GM12865 (cell line): ENCODE measurements around the gene DCLRE1A.
"Not testable (repeated sequence)": the region's sequence is repeated elsewhere in the genome, so short reads cannot be mapped to it uniquely, and the experiment has no call there.

Experiments used
- DNase-seq: peaks from one replicate; pipeline ENCODE4 v3.0.0; 2010; ENCODE audit warnings: low read depth
- H3K4me3 ChIP-seq: 2 replicates; pipeline ENCODE4 v1.5.1; 2011; ENCODE audit warnings: mild to moderate bottlenecking, low read depth, low read length, control low read depth
- TF ChIP-seq, protein P1 (sequence below): IDR thresholded peaks from 2 replicates; pipeline ENCODE4 v1.5.1; 2011; ENCODE audit warnings: low read length, control low read depth, low read depth, inconsistent platforms; ENCODE audit not compliant: insufficient read depth; ENCODE audit errors: missing control alignments

The DCLRE1A gene

DNA sequence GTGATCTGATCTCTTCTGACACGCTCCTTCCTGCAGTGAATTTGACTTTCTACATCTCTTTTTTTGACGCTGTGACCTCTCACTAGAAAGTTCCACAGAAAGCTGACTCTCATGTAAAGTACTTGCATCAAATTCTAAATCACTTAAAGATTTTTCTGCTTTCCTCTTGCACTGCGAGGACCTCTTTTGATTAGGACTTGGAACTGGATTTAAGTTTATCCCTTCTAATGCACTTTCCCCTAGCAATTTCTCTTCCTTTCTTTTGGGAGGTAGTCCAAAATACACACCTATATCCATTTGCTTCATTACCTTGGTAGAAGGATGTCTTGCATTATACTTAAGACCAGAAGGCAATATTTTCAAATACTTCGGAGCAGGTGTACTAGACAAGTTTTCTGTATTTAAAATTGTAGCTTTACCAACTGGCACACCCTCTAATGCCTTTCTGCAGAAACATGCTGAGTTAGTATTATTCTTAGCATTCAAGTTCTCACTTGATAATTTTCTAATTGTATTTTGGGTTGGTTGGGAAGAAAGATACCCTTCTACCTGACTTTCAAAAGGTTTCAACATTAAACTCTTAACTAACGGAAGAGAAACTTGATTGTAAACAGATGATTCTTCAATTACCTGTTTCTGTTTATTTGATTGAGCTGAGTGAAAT, 4.6 kb downstream of the DCLRE1A start:
- DNase-seq = no peak
- TF ChIP-seq, protein P1, sequence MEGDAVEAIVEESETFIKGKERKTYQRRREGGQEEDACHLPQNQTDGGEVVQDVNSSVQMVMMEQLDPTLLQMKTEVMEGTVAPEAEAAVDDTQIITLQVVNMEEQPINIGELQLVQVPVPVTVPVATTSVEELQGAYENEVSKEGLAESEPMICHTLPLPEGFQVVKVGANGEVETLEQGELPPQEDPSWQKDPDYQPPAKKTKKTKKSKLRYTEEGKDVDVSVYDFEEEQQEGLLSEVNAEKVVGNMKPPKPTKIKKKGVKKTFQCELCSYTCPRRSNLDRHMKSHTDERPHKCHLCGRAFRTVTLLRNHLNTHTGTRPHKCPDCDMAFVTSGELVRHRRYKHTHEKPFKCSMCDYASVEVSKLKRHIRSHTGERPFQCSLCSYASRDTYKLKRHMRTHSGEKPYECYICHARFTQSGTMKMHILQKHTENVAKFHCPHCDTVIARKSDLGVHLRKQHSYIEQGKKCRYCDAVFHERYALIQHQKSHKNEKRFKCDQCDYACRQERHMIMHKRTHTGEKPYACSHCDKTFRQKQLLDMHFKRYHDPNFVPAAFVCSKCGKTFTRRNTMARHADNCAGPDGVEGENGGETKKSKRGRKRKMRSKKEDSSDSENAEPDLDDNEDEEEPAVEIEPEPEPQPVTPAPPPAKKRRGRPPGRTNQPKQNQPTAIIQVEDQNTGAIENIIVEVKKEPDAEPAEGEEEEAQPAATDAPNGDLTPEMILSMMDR = no peak
- H3K4me3 ChIP-seq = no peak overlapping the region

DNA sequence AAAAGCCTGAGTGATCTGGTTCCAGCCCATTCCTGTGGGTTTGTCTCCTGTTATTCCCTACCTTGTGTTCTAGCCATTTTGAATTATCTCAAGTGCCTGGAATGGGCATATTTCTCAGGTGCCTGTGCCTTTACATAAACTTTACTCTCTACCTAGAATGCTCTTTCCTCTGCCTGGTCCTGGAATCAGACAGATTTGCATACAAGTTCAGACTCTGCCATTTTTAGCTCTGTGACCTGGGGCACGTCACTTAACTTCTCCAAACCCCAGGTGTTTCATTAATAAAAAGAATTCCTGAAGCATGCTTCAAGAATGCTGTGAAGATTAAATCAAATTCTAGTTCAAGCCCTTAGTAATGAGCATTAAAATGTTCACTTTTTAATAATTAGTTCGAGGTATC, 7.8 kb downstream of the DCLRE1A start:
- DNase-seq = no peak
- TF ChIP-seq, protein P1 = no peak
- H3K4me3 ChIP-seq = no peak overlapping the region

DNA sequence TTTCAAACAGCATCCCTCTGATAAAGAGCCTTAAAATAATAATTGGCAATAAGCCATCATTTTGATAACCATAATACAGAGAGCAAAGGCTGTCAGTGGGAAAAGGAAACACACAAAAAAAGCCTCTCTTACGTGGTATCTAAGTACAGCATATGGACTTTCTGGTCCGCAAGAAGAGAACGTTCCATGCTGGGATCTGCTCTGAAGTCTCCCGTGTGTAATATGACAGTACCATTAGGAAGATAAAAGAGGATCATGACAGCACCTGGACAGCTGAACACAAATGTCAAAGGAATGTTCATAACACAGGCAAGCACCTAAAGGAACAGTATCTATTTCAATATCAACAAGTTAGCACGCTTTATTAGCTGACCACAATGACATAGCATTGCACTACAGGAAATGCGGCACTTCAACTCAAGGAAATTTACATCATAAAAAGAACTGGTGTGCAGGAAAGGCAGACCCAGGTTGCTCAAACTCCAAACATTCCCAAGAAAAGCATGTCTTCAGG, 9.9 kb downstream of the DCLRE1A start:
- no peak overlapping the region for H3K4me3 ChIP-seq
- TF ChIP-seq, protein P1 = no peak
- no peak for DNase-seq

- TF ChIP-seq, protein P1 = no peak
- no peak for DNase-seq
- H3K4me3 ChIP-seq = no peak overlapping the region
Measured at GRCh38 chr10:113842171-113842570, 11.7 kb downstream of the DCLRE1A start.

GRCh38 chr10:113828567-113828966, 25.3 kb downstream of the DCLRE1A start:
- not testable (repeated sequence) for DNase-seq, H3K4me3 ChIP-seq

DNA sequence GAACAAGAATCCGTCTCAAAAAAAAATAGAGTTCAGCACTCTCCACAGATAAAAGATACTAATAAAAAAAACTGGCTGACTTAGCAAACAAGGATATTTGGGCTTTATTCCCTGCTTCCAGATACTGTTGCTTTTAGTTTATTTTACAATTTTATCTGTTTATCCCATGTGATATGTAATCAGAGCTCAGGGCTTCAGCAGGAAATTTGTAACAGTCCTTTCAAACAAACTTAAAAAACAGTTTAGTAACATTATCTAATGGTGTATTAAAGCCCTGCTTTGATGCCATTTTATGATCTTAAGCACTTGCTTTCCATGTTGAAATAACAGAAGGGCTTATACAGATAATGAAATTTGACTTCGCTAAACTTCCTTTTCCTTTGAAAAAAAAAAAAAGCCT, 28.1 kb downstream of the DCLRE1A start:
- no peak for DNase-seq
- TF ChIP-seq, protein P1 = no peak
- H3K4me3 ChIP-seq = no peak overlapping the region

DNA sequence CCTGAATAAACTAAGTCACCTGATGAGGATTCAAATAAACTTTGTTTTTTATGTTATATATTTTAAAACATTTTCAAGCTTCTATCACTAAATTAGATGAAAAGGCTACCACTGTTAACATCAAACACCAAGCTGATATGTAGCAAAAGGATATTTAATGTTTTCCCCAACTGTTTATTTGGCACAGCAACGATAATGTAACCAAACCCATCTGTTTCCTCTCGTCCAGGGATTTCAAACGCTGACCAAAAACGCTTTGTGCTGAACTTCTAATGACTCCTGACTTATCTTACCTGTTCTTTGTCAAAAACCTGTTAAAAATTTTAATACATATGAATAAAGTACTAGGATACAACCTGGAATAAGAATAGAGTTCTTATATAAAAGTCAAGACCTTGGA, 30.5 kb downstream of the DCLRE1A start:
- H3K4me3 ChIP-seq = no peak overlapping the region
- TF ChIP-seq, protein P1 = no peak
- no peak for DNase-seq
